ENCODE measurements around the gene DOK3. TPM values are rescaled to one million over a fixed set of nuclear protein-coding genes. Genes with fewer than 3 reads are reported as not detected.

The DOK3 gene
- total RNA-seq, 6 donors from 2014 or later: 17.4 to 113 (median 75.9) TPM

- DNase-seq: no peak
- Histone ChIP-seq H3K36me3 (peaks cover 0 to 11% (median 5%) of the 10 kb centered on the region in 4 donors), H3K4me3 (no peak overlapping the region), H3K27ac (no peak overlapping the region), H3K27me3 (no peaks in the 10 kb centered on the region), H3K9me3 (no peaks in the 10 kb centered on the region), H3K4me1 (peaks cover 29 to 38% (median 34%) of the 10 kb centered on the region in 4 donors)
- TF ChIP-seq POLR2A (IDR thresholded peaks at IDR 0.05) (no peak), POLR2AphosphoS5 (IDR thresholded peaks at IDR 0.05) (no peak), EP300 (IDR thresholded peaks at IDR 0.05) (no peak), CTCF (IDR thresholded peaks at IDR 0.05) (no peak)
- no peak for ATAC-seq (ENCODE audit: low FRiP score in 2 of 2)
- WGBS, 2 donors: 77 to 82% methylated on average over 6 of the region's 6 CpGs
Observed at GRCh38 chr5:177499842-177500241, 9.8 kb downstream of the DOK3 start.

GRCh38 chr5:177498013-177498787 is 11.4 kb downstream of the DOK3 start:
- peak overlapping the region; percentile 36 to 89 (median 76) for H3K4me3 ChIP-seq
- H3K27me3 ChIP-seq: no peaks in the 10 kb centered on the region
- 9 to 16% methylated on average over 26 to 41 of the region's 48 CpGs for WGBS, 2 donors
- DNase-seq: peak; percentile 50 to 91
- peaks cover 0 to 2% (median 0%) of the 10 kb centered on the region in 4 donors for H3K36me3 ChIP-seq
- H3K4me1 ChIP-seq: peaks cover 45 to 54% (median 49%) of the 10 kb centered on the region in 4 donors
- H3K27ac ChIP-seq: peak overlapping the region; percentile 75 to 97 (median 86)
- ATAC-seq (ENCODE audit: low FRiP score in 2 of 2): peak in 1 of 2 donors; percentile 13
- H3K9me3 ChIP-seq: no peaks in the 10 kb centered on the region
- TF ChIP-seq POLR2A (IDR thresholded peaks at IDR 0.05) (no peak), CTCF (IDR thresholded peaks at IDR 0.05) (no peak), EP300 (IDR thresholded peaks at IDR 0.05) (no peak), POLR2AphosphoS5 (IDR thresholded peaks at IDR 0.05) (no peak)

- peak in 1 of 4 donors; percentile 14 for TF ChIP-seq EP300 (IDR thresholded peaks at IDR 0.05)
- peak; percentile 62 to 97 (median 78) for TF ChIP-seq POLR2A (IDR thresholded peaks at IDR 0.05)
- TF ChIP-seq CTCF (IDR thresholded peaks at IDR 0.05): peak in 2 of 6 experiments; percentile 5 to 37
- TF ChIP-seq POLR2AphosphoS5 (IDR thresholded peaks at IDR 0.05): peak; percentile 79 to 95
- DNase-seq: peak; percentile 98 to 99
- peaks cover 49 to 62% (median 55%) of the 10 kb centered on the region in 4 donors for H3K4me1 ChIP-seq
- WGBS, 2 donors: 0 to 1% methylated on average over 8 to 38 of the region's 73 CpGs
- H3K4me3 ChIP-seq: peak within 1 kb of the TSS; percentile 71 to 93 (median 86)
- ATAC-seq (ENCODE audit: low FRiP score in 2 of 2): peak; percentile 89 to 95
- H3K36me3 ChIP-seq: peaks cover 0 to 5% (median under 1%) of the 10 kb centered on the region in 4 donors
- peak within 1 kb of the TSS; percentile 75 to 97 (median 86) for H3K27ac ChIP-seq
- no peaks in the 10 kb centered on the region for H3K9me3 ChIP-seq
- H3K27me3 ChIP-seq: no peaks in the 10 kb centered on the region
Observed at GRCh38 chr5:177497292-177498012, 12.2 kb downstream of the DOK3 start, which contains the start of gene PDLIM7. Gene PDLIM7 (minus strand): TSS chr5:177497604. CDS start chr5:177496512, 1,092 bp downstream.

DNA sequence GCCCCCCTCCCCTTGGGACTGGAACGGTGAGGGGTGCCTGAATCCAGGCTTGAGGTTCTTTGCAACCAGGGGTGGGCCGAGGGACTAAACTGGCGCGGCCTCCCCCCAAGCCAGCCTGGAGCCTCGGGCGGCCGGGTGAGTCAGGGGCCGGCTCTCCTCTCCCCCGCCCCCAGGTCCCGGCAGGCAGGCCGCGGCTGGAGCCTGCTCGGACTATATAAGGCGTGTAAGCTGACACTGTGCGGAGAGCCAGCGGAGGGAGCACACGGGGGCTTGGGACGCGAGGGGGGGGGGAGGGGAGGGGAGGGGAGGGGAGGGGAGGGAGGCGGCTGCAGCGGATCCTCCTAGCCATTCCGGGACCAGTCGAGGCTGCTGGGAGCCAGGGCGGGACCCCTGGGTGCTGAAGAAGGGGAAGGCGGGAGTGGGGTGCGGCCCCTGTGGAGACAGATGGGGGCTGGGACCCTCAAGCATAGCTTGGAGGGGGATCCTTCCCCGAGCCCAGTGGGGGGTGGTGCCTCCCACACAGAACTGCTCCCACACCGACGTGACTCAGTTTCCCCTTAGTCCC is 12.8 kb downstream of the DOK3 start:
- H3K9me3 ChIP-seq: no peaks in the 10 kb centered on the region
- H3K27ac ChIP-seq: peak overlapping the region; percentile 75 to 97 (median 86)
- peak overlapping the region; percentile 71 to 93 (median 86) for H3K4me3 ChIP-seq
- no peaks in the 10 kb centered on the region for H3K27me3 ChIP-seq
- DNase-seq: peak; percentile 74 to 89
- H3K36me3 ChIP-seq: peaks cover 0 to 12% (median 6%) of the 10 kb centered on the region in 4 donors
- peak in 1 of 2 donors; percentile 38 for TF ChIP-seq POLR2AphosphoS5 (IDR thresholded peaks at IDR 0.05)
- no peak for TF ChIP-seq POLR2A (IDR thresholded peaks at IDR 0.05)
- peak; percentile 37 to 51 for ATAC-seq (ENCODE audit: low FRiP score in 2 of 2)
- peaks cover 49 to 68% (median 56%) of the 10 kb centered on the region in 4 donors for H3K4me1 ChIP-seq
- WGBS, 2 donors: 1% methylated on average over 13 of the region's 29 CpGs; no CpG with 5 or more reads in 1 of the 2 donors

Measured in upper lobe of left lung (tissue), 6 donors.